Fibroblast of skin of right biceps (primary cell): ENCODE measurements around the gene ROPN1.
A peak's percentile ranks its signal among the peaks of the same experiment; 100 is the strongest.
"Not testable (repeated sequence)": the region's sequence is repeated elsewhere in the genome, so short reads cannot be mapped to it uniquely, and the experiment has no call there.

ENCODE experiments used
- DNase-seq: peaks from one replicate; pipeline ENCODE4 v3.0.0-alpha.2; 2013

The ROPN1 gene

GRCh38 chr3:123993818-123994217 lies 1.9 kb upstream of the ROPN1 start:
- DNase-seq = no peak

GRCh38 chr3:123986427-123986826 lies 5.5 kb downstream of the ROPN1 start:
- no peak for DNase-seq

DNA sequence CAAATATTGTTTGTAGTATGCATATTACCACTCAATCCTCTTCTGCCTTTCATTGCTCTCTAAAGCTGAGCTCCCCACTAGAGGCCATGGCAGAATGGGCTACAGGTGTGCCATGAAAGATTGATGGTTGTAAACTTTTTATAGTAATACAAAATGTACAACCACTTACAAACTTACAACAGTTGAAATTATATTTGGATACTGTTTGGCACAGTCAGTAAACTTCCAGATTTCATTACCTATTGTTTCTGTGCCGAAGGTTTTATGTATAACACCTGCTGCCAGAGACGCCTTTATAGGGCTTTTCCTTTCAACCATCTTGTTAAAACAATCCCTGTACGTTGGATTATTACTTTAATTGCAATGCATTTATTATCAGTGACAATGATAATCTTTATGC lies 7.0 kb downstream of the ROPN1 start:
- DNase-seq = no peak

- no peak for DNase-seq
These were observed 7.6 kb downstream of the ROPN1 start for GRCh38 chr3:123984350-123984749.

GRCh38 chr3:123981317-123981716 lies 10.6 kb downstream of the ROPN1 start:
- DNase-seq = not testable (repeated sequence)

DNA sequence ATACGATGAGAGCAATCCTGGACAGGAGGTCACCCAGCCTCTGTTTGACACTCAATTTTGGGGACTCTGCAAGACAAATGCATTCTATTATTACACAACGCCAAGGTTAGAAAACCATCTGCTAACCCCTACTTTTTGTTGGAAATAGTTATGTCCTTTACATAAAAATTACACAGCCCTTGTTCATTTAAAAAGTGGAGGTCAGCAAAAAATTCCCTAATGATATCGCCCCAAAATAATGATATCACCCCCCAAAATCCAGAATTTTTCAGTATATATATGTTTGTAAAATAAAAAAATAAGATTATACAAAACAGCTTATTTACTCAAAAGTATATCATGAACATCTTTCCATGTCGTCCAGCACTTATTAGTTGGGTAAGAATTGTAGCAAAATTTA lies 11.4 kb downstream of the ROPN1 start:
- DNase-seq = no peak

DNA sequence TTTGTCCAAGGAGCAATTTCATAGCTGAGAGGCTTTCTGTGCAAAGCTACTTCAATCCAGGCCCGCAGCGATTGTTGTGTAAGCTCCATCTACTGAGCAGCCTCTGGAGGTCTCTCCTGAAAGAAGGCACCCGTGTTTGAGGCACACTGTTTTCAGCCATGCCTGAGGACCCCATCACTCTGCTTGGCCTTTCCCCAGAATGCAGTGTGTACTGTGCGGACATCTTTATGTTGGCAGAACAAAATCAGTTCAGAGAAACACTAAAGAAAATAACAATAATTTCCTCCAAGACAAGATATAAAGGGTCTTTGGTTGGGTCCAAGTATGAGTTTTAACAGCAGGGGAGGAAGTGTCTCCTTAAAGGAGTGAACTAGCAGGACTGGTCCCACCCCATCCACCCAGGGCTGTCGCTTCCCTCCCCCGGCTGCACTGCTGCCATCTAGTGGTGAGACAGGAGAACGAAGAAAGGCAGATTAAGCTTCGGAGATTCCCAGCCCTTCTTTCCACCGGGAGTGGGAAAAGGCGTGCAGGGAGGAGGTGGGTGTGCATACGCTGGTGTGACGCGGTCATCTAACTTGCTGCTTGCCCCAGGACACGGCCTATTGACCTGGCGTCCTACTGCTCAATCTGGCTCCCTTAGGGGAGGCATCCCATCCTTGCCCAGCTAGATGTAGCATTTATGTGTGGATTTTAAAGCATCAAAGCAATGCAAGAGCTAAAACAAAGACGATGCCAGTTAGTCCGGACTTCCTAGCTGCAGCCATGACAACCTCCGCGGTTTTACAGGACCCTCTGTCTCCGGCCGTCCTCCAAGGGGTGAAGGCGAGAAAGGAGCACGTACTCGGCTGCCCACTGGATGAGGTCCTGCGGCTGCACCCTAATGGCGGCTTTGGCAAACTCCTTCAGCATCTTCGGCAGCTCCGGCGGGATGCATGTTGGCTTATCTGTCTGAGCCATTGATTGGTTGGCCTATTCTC lies 12.1 kb downstream of the ROPN1 start:
- peak; percentile 50 for DNase-seq

DNA sequence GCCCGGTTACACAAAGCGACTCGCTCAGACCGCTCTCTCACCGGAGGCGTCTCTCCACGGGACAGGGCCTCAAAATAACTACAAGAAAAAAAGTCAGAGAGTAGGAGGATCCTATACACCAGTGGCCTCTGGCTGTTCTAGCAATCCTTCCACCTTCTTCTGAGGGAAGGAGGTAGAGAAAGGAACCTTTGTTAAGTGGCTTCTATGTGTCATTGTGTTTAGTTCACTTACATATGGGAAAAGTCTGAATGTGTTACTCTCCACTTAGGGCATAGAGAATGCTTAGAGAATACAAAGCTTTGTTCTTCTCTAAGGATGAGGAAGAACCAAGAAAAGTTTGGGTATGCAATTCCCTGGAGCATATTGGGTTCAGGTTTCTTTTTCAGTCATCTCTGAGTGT lies 15.0 kb downstream of the ROPN1 start:
- DNase-seq = not testable (repeated sequence)

DNA sequence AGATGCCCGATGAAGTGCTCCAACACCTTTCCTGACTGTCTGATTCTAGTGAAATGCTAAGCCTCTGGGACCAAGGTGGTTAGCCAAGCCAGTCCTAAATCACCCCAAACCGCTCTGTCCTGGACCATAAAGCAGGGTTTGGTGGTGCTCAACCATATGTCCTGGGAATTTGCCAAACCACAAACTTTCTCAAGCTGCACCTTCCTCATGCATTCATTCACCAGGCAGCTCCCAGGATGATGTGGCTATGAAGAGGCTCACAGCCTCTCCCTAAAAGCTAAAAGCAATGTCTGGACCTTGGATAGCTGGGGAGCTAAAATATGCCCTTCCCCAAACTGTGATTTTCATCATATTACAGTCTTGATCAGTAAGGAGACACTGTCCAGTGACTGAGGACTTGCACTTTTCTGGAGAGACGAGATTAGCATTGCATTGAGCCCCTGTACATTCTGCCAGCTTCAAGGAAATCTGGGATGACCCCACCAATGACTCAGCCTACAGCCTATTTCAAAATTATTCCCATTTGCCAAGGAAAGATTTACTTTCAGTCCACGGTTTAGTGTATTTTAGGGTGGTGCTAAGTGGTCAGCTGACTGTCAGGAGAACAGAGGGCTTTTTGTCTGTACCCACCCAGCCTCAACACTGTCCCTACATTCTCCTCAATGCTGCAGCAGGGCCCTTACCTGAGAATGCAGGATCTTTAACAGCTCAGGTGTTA lies 15.6 kb downstream of the ROPN1 start:
- peak; percentile 57 for DNase-seq

DNA sequence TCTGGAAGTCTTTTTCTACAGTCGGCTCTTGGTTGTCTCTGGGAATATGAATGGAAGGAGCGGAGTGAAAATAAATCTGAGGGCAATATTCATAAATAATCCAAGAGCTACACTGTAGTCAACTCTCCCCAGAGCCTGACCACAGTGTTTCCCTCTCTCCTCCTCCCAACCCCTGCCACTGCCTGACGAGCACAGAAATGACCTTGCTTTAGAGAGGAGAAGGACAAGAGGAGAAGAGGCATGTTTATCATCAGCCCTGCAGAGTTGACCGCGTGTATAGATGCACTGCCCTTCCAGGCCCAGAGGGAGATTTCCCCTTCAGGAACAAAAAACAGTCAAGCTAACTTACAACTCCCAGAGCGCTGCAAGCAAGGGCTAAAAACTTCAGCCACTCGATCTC lies 16.9 kb downstream of the ROPN1 start:
- not testable (repeated sequence) for DNase-seq

DNA sequence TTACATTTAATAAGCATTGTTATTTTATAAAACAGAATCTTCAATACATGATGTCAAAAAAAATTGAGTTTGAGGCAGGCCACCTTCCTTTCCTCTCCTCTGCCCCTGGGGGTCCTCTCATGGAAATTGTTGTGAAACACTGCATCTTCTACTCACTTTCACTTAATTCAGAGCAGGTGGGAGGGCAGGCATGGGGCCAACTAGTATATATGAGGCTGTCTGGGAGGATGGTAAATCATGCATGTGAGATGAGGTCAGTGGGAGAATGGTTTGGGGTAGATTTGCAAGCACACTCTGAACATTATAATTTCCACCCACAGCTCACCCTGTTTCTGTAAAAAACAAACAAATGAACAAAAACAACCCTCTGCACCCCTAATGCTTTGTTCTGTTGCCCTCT lies 20.5 kb downstream of the ROPN1 start:
- DNase-seq = peak; percentile 49

GRCh38 chr3:123967260-123967659 lies 24.7 kb downstream of the ROPN1 start:
- not testable (repeated sequence) for DNase-seq

GRCh38 chr3:123966799-123967198 lies 25.1 kb downstream of the ROPN1 start:
- DNase-seq = not testable (repeated sequence)

DNA sequence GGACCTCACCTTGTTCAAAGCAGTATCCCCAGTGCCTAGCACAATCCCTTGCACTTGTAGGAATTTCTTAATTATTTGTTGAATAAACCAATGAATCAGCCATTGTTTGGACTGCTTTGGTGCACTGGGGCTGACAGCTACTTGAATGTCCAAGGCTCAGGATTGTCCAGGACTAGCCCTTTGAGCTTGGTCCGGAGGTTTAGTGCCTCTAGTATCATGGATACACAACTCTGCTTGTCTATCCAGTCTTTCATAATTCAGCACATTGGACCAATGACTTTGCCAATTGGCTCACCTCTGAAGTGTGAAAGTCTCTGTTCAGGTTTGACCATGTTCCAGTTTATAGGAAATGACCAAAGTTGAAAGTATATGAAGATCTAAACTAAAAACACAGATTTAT lies 27.1 kb downstream of the ROPN1 start:
- not testable (repeated sequence) for DNase-seq

DNA sequence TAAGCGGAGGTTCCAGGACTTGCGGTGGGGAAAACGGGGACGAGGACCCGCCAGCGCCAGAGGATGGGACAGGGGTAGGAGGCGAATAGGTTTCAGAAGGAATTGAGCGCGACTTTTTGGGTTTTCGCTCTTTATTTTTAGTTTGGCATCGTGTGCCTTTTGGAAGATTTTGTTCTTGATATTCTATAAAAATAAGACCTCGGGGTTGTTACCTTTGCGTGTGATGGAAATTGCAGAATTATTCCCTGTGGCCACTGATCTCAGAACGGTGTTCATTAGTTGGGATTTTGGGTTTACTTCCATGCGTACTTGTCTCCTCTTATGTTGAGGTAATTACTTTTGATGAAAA lies 30.4 kb downstream of the ROPN1 start:
- no peak for DNase-seq

DNA sequence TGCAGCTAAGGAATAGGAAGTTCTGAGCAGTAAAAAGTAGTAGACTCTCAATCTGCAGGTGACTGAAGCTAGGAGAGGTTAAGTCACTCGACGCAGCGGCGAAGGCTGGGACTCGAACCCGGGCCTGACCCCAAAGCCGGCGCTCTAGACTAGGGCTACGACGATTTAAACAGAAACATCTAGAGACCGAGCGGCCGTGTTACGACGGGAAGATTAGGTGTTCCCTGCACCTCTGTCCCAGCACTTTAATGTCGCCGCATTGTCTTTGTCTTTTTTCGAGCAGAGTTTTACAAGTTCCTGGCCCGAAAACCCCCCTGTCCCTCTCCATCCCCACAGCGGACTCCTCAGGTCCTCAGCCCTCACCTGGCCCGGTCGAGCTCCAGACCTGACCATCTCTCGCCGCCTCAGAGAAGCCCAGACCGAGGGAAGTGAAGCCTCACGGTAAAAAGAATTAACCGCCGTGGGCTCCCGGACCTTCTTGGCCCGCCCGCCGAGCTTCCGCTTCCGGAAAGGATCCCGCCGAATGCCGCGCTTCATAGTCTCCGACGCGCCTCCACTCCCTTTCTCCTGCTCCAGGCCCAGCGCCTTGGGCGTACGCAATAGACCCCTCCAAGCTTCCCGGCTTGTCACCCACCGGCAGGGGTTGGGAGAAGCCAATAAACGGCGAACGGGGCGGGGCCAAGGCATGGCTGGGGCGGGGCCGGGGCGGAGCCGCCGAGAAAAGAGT lies 31.0 kb downstream of the ROPN1 start, which contains the start of gene CCDC14:
CCDC14 (minus strand) TSS at position 449 of the 727 bp plus-strand sequence; CDS start at position 393, 56 bp downstream.
- peak; percentile 98 for DNase-seq

DNA sequence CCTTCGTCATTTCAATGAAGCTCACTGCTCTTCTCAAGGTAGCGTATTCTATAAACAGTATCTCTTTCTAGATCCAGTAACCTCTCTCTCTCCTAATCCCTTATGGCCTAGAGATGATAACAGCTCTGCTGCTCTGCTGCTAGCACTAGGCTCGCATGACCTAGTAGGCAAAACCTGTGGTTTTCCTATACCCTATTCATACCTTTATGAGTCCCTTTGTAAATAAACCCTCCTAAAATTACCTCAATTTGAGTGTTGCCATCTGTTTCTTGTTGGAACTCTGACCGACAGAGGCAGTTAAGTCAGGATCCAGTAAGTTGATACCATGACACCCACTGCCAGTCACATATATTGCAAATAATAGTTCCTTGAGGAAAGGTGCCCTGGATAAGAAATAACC lies 38.2 kb downstream of the ROPN1 start:
- no peak for DNase-seq

- DNase-seq = no peak
These were observed 38.9 kb downstream of the ROPN1 start for GRCh38 chr3:123952844-123953520.

DNA sequence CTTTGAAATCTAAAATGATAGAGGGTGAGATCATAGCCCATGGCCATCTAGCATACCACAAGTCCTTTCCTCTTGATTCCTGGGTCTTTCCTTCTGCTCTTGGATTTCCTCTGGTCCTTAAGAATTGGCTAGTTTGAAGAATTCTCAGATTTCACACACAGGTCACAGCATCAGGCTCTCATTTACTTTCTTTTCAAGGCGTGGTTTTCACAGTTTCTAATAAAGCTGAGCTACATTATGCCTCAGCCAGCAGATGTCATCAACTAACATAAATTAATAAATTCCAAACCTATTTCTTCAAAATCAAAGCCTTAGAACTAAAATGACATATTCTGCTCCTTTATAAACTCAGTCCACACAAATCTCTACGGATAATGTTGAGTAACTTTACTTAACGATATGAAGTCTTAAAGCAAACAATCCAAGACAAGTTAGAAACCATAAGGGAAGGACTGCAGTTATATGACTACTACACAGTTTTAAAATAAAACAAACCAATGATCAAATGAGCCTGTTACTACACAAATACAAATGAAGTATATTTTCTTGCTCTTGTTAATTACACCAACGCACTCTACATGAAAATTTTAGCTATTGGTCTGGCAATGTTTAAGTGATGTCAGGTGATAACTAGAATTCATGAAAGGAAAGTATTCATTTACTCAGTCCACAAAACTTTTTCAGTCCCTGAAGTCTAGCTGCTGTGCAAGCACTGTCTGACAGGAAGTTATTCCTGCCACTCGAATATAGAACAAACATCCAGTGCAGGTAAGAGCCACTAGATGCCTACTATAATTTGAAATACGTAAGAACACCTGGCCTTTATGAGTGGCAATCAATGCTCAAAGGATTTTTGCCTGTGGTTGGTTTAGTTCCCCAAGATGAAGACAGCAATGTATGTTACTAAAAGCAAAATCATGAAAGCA lies 40.1 kb downstream of the ROPN1 start:
- DNase-seq = no peak

DNA sequence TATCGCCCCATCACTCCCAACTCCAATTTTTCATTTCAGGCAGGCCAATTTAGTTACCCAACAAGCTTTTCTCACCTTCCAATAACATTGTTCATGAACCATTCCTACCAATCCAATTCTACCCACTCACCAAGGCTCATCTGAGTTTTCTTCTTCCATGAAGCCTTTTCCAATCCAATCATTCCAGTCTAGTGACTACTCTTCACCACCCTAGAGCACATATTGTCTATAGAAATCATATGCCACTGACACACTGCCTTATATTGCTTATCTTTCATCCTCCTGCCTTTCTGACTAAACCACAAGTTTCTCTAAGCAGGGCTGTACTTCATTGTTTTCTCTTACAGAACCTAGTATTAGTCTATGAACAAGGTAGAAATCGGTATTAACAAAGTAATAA lies 42.3 kb downstream of the ROPN1 start:
- peak; percentile 81 for DNase-seq

DNA sequence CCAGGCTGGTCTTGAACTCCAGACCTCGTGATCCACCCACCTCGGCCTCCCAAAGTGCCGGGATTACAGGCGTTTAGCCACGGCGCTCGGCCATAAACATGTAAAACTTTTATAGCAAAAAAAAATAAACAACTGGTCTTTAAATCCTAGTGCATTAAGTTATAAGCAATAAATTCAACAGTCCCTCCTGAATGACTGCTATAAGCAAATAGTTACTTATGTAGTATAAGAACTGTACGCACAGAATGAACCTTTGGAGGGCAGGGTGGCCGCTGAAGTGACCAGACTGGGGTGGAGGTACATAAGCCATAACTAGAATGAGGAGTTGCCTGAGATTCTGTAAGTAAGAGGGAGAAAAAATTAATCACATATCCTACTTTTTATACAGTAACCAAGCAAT lies 43.5 kb downstream of the ROPN1 start:
- DNase-seq = no peak

DNA sequence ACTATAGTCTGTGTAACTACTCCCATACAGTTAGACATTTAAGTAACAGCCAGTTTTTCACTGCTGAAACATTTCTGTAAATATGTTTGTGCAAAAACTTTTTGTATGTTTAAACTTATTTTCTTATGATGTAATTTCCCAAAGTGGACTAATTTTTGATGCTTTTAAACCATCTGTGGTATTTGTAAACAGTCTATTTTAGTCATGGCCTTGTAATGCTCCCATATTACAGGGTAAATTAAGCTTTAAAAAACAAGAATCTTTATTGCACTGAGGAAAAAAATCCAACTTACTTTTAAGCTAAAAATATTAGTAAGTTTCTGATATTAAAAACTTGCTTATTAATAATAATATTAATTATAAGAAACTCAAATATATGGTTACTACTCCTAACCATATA lies 44.4 kb downstream of the ROPN1 start:
- no peak for DNase-seq
